Endometrial microvascular endothelial cells (primary cell): ENCODE data around the gene LHFPL6. TPM values are rescaled to one million over a fixed set of nuclear protein-coding genes. Genes with fewer than 3 reads are reported as not detected.

Experiments used
- in situ Hi-C: cut with HindIII; loops from 2 replicates; pipeline ENCODE4 v1.10.0; 2017; ENCODE audit warnings: low sequenced_read_pairs, low pct_unique_long_range_greater_than_20kb; ENCODE audit errors: inconsistent ontology term
- total RNA-seq: library from RNA; depleted of rRNA; stranded (reverse); fragments of >200 nt; gene quantifications from one replicate; pipeline ENCODE4 v1.2.3, GENCODE V29; 2015; ENCODE audit errors: inconsistent ontology term

The LHFPL6 gene
- total RNA-seq, 1 donor from 2014 or later, result 24.9 TPM

GRCh38 chr13:39565036-39565949 lies 37.7 kb downstream of the LHFPL6 start:
- in situ Hi-C loops, result no loop called here

GRCh38 chr13:39563470-39563735 lies 39.6 kb downstream of the LHFPL6 start:
- in situ Hi-C loops, result no loop called here

- in situ Hi-C loops, result no loop called here
Observed at GRCh38 chr13:39561971-39562370, 41.0 kb downstream of the LHFPL6 start.

GRCh38 chr13:39559847-39560246 lies 43.1 kb downstream of the LHFPL6 start:
- in situ Hi-C loops, result no loop called here

GRCh38 chr13:39557285-39557955 lies 45.6 kb downstream of the LHFPL6 start:
- in situ Hi-C loops, result no loop called here

GRCh38 chr13:39556866-39557265 lies 46.1 kb downstream of the LHFPL6 start:
- in situ Hi-C loops, result no loop called here

- in situ Hi-C loops, result no loop called here
Observed at GRCh38 chr13:39554371-39554770, 48.6 kb downstream of the LHFPL6 start.

GRCh38 chr13:39552246-39552645 lies 50.7 kb downstream of the LHFPL6 start:
- in situ Hi-C loops, result no loop called here

GRCh38 chr13:39550931-39551330 lies 52.1 kb downstream of the LHFPL6 start:
- in situ Hi-C loops, result no loop called here

- in situ Hi-C loops, result no loop called here
Observed at GRCh38 chr13:39547108-39547507, 55.9 kb downstream of the LHFPL6 start.

GRCh38 chr13:39542361-39542760 lies 60.6 kb downstream of the LHFPL6 start:
- in situ Hi-C loops, result no loop called here

- in situ Hi-C loops, result no loop called here
Observed at GRCh38 chr13:39540929-39541605, 61.9 kb downstream of the LHFPL6 start.

- in situ Hi-C loops, result no loop called here
Observed at GRCh38 chr13:39538816-39539790, 63.9 kb downstream of the LHFPL6 start.

- in situ Hi-C loops, result no loop called here
Observed at GRCh38 chr13:39536906-39537305, 66.1 kb downstream of the LHFPL6 start.

GRCh38 chr13:39536274-39536673 lies 66.7 kb downstream of the LHFPL6 start:
- in situ Hi-C loops, result no loop called here

- in situ Hi-C loops, result no loop called here
Observed at GRCh38 chr13:39533651-39534150, 69.3 kb downstream of the LHFPL6 start.

GRCh38 chr13:39531646-39532045 lies 71.3 kb downstream of the LHFPL6 start:
- in situ Hi-C loops, result no loop called here

- in situ Hi-C loops, result no loop called here
Observed at GRCh38 chr13:39530916-39531315, 72.1 kb downstream of the LHFPL6 start.

- in situ Hi-C loops, result no loop called here
Observed at GRCh38 chr13:39528661-39528980, 74.4 kb downstream of the LHFPL6 start.
